Calu3 (cell line): ENCODE data around the gene MAML3. TPM values are rescaled to one million over a fixed set of nuclear protein-coding genes. Genes with fewer than 3 reads are reported as not detected.

Experiments used
- BruUV-seq: library from RNA; stranded (reverse); fragments of 400-500 nt; replicated peaks from 2 replicates; lab custom pipeline; 2021; lab: Mats Ljungman, UMichigan
- CTCF ChIA-PET: fragments of 300-600 bp; sonication (Branson Sonifier 250); formaldehyde crosslinking; loops from one replicate; lab custom pipeline; 2022; ENCODE audit warnings: antibody characterized with exemption; lab: Charles Lee
- DNase-seq: peaks from one replicate; pipeline ENCODE4 v3.0.0; 2022
- H3K27ac Mint-ChIP-seq: one replicate; pipeline ENCODE4 v1.8.0; 2022; ENCODE audit warnings: mixed read lengths; ENCODE audit not compliant: unreplicated experiment
- H3K27me3 Mint-ChIP-seq: one replicate; pipeline ENCODE4 v1.8.0; 2022; ENCODE audit warnings: mixed read lengths; ENCODE audit not compliant: unreplicated experiment
- H3K36me3 Mint-ChIP-seq: one replicate; pipeline ENCODE4 v1.8.0; 2022; ENCODE audit warnings: mild to moderate bottlenecking, moderate library complexity, mixed read lengths; ENCODE audit not compliant: insufficient read depth, unreplicated experiment
- H3K4me1 Mint-ChIP-seq: one replicate; pipeline ENCODE4 v1.8.0; 2022; ENCODE audit warnings: mild to moderate bottlenecking, low read depth, mixed read lengths; ENCODE audit not compliant: unreplicated experiment
- H3K4me3 Mint-ChIP-seq: one replicate; pipeline ENCODE4 v1.8.0; 2022; ENCODE audit warnings: mild to moderate bottlenecking, low read depth, moderate library complexity, mixed read lengths; ENCODE audit not compliant: unreplicated experiment
- H3K9me3 Mint-ChIP-seq: one replicate; pipeline ENCODE4 v1.8.0; 2022; ENCODE audit warnings: low read depth, mixed read lengths; ENCODE audit not compliant: unreplicated experiment
- intact Hi-C: fragments of 100-400 bp; cut with micrococcal nuclease; formaldehyde crosslinking; loops from one replicate; pipeline ENCODE4 v1.10.0; 2022; ENCODE audit not compliant: unreplicated experiment
- total RNA-seq: library from RNA; stranded (reverse); gene quantifications from 2 replicates; pipeline ENCODE4 v1.2.3, GENCODE V29; 2022
- TF ChIP-seq, protein P1 (sequence below): fragments of 200-600 bp; IDR thresholded peaks from one replicate; pipeline ENCODE4 v1.8.0; 2022; ENCODE audit warnings: antibody characterized with exemption; ENCODE audit not compliant: unreplicated experiment

The MAML3 gene
- total RNA-seq, 1 experiment from 2014 or later: 4.0 TPM

DNA sequence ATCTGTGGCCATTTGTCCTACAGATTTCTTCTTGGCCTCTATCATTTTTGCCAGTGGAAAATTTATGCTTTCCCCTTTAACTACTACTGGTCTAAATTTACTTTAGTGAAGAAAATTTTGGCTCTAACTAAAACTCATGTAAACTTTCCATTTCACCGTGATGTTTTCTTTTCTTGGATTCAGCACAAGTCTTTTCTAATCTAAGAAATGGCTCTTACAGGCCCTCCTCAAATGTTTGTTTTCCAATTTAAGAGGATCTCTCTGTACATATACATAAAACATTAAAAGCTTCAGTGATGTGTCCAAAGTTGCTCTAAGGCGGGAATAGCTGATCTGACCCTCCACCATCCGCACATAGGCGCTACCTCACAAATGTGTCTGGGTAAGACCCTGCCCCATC, 68.1 kb downstream of the MAML3 start:
- H3K27ac Mint-ChIP-seq: no peak overlapping the region
- no peaks in the 10 kb centered on the region for H3K36me3 Mint-ChIP-seq
- DNase-seq: no peak
- H3K9me3 Mint-ChIP-seq: no peaks in the 10 kb centered on the region
- no peaks in the 10 kb centered on the region for H3K27me3 Mint-ChIP-seq
- H3K4me3 Mint-ChIP-seq: no peak overlapping the region
- no peaks in the 10 kb centered on the region for H3K4me1 Mint-ChIP-seq
- intact Hi-C loops: no loop called here
- CTCF ChIA-PET: no interaction called here
- TF ChIP-seq, protein P1, sequence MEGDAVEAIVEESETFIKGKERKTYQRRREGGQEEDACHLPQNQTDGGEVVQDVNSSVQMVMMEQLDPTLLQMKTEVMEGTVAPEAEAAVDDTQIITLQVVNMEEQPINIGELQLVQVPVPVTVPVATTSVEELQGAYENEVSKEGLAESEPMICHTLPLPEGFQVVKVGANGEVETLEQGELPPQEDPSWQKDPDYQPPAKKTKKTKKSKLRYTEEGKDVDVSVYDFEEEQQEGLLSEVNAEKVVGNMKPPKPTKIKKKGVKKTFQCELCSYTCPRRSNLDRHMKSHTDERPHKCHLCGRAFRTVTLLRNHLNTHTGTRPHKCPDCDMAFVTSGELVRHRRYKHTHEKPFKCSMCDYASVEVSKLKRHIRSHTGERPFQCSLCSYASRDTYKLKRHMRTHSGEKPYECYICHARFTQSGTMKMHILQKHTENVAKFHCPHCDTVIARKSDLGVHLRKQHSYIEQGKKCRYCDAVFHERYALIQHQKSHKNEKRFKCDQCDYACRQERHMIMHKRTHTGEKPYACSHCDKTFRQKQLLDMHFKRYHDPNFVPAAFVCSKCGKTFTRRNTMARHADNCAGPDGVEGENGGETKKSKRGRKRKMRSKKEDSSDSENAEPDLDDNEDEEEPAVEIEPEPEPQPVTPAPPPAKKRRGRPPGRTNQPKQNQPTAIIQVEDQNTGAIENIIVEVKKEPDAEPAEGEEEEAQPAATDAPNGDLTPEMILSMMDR: no peak
- no TSS peak for BruUV-seq

DNA sequence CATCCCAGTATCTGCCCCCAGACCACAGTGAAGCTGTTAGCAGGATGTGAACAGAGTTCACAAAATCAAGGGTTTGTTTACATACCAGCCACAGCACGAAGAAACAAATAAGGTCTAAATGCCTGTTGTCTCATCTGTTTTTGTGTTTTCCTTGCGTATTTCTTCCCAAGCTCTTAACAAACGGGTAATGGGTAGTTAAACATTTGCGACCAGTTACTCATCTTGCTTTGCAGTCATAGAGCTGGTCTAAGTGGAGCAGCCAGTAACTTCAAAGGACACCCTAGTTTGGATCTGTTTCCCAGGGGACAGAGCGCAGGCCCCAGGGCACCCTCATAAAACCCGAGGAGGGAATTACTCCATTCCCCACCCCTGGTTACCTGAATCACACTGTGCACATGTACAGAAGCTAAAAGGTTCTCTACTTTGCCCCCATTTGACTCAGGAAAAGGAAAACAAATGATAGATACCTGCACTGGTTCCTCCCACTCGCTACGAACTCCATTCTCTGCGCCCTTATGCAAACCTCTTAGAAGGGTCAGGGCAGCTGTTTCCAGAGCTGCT, 68.8 kb downstream of the MAML3 start:
- no TSS peak for BruUV-seq
- Mint-ChIP-seq H3K4me1 (no peaks in the 10 kb centered on the region), H3K4me3 (no peak overlapping the region), H3K36me3 (no peaks in the 10 kb centered on the region), H3K27ac (no peak overlapping the region), H3K9me3 (no peaks in the 10 kb centered on the region), H3K27me3 (no peaks in the 10 kb centered on the region)
- TF ChIP-seq, protein P1: no peak
- no peak for DNase-seq
- CTCF ChIA-PET: no interaction called here
- intact Hi-C loops: no loop called here

DNA sequence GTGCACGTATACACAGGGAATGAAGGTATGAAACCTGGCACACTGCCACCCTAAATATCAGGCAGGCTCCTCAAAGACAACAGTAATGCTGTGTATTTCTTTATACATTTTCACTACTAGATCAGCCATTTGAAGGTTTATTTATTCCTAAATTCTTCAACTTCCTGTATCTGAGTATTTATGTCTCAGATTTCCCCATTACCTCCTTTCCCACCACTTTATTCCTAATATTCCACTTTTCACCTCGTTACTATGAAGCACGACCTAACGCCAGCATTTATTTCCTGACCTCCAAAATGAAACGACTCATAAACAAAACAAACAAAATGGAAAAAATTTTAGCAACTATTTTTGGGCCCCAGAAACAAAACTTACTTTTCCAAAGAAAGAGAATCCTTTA, 69.6 kb downstream of the MAML3 start:
- Mint-ChIP-seq H3K27ac (no peak overlapping the region), H3K9me3 (no peaks in the 10 kb centered on the region), H3K36me3 (no peaks in the 10 kb centered on the region), H3K4me1 (no peaks in the 10 kb centered on the region), H3K27me3 (no peaks in the 10 kb centered on the region), H3K4me3 (no peak overlapping the region)
- intact Hi-C loops: no loop called here
- CTCF ChIA-PET: no interaction called here
- TF ChIP-seq, protein P1: no peak
- no peak for DNase-seq
- BruUV-seq: no TSS peak

DNA sequence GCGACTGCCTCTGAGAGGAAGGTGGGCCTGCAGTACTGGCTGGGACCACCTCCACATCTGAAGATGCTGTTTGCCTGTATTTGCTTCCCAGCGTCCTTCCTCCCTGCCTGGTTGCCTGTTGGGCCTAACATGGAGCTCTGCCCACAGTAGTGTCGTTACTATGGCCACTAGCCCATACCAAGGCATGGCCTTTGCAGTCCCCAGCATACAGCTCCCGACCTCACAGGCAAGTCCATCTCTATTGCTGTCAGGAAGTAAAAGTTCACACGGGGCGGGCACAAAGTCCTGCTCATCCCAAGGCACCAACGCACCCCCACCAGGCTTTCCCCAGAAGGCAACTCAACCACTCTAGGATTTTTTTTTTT, 71.6 kb downstream of the MAML3 start:
- BruUV-seq: no TSS peak
- TF ChIP-seq, protein P1: no peak
- H3K4me3 Mint-ChIP-seq: no peak overlapping the region
- H3K4me1 Mint-ChIP-seq: no peaks in the 10 kb centered on the region
- no peak for DNase-seq
- no peak overlapping the region for H3K27ac Mint-ChIP-seq
- no peaks in the 10 kb centered on the region for H3K36me3 Mint-ChIP-seq
- no peaks in the 10 kb centered on the region for H3K27me3 Mint-ChIP-seq
- no peaks in the 10 kb centered on the region for H3K9me3 Mint-ChIP-seq
- intact Hi-C loops: no loop called here
- CTCF ChIA-PET: interaction anchor here (0.6 to 1.3 kb wide), 2 partner anchors 27 to 76 kb away, joined by 3 read pairs; no protein-coding TSS in a partner anchor
